ENCODE measurements around the gene EXOC6B.

Gene EXOC6B

GRCh38 chr2:72862239-72862988 is 36.6 kb upstream of the EXOC6B start:
- Histone ChIP-seq H2AK5ac (ENCODE audit: low read length) (no peak overlapping the region), H3K4me2 (ENCODE audit: low read length) (peak overlapping the region; percentile 71), H4K8ac (ENCODE audit: low read depth, low read length) (no peak overlapping the region), H3K4ac (ENCODE audit: low read depth, low read length) (no peak overlapping the region), H3K9ac (ENCODE audit: low read length) (peak overlapping the region; percentile 3), H3K4me1 (ENCODE audit: control insufficient read depth, low read depth, low read length) (peaks cover 2% of the 10 kb centered on the region), H2BK15ac (replicated peaks; ENCODE audit: low read depth) (no peak overlapping the region), H3K79me1 (ENCODE audit: low read length) (no peaks in the 10 kb centered on the region), H3K56ac (ENCODE audit: low read length) (peak overlapping the region; percentile 63), H2BK5ac (ENCODE audit: low read length) (no peak overlapping the region), H3K27me3 (ENCODE audit: insufficient read depth, low read length, poor library complexity) (no peaks in the 10 kb centered on the region), H3K23ac (ENCODE audit: low read length) (no peak overlapping the region), H2BK120ac (ENCODE audit: low read depth, low read length) (no peak overlapping the region), H3K18ac (ENCODE audit: low read length) (no peak overlapping the region), H3K36me3 (ENCODE audit: control insufficient read depth, insufficient read depth, low read length) (no peaks in the 10 kb centered on the region), H3K27ac (ENCODE audit: low read depth, low read length) (no peak overlapping the region), H4K5ac (ENCODE audit: low read length) (no peak overlapping the region), H3K4me3 (ENCODE audit: low read length) (no peak overlapping the region), H3K79me2 (ENCODE audit: control insufficient read depth, insufficient read depth, low read length) (no peaks in the 10 kb centered on the region)
- no CpG with 5 or more reads among the region's 33 CpGs for WGBS (ENCODE audit: extremely low coverage, insufficient coverage, low lambda C conversion rate)
- DNase-seq = peak; percentile 95

- H3K4me3 ChIP-seq (ENCODE audit: low read length) = no peak overlapping the region
- H3K36me3 ChIP-seq (ENCODE audit: control insufficient read depth, insufficient read depth, low read length) = no peaks in the 10 kb centered on the region
- no peak overlapping the region for H2AK5ac ChIP-seq (ENCODE audit: low read length)
Observed at GRCh38 chr2:72859831-72860262, 34.0 kb upstream of the EXOC6B start.

GRCh38 chr2:72851333-72851732 is 25.5 kb upstream of the EXOC6B start:
- Histone ChIP-seq H3K4me3 (ENCODE audit: low read length) (no peak overlapping the region), H2AK5ac (ENCODE audit: low read length) (no peak overlapping the region), H3K4me1 (ENCODE audit: control insufficient read depth, low read depth, low read length) (peaks cover 2% of the 10 kb centered on the region), H3K79me2 (ENCODE audit: control insufficient read depth, insufficient read depth, low read length) (no peaks in the 10 kb centered on the region), H3K18ac (ENCODE audit: low read length) (no peak overlapping the region), H3K27ac (ENCODE audit: low read depth, low read length) (no peak overlapping the region), H3K4me2 (ENCODE audit: low read length) (no peak overlapping the region), H3K27me3 (ENCODE audit: insufficient read depth, low read length, poor library complexity) (no peaks in the 10 kb centered on the region), H4K8ac (ENCODE audit: low read depth, low read length) (no peak overlapping the region), H3K56ac (ENCODE audit: low read length) (peak overlapping the region; percentile 9), H3K36me3 (ENCODE audit: control insufficient read depth, insufficient read depth, low read length) (no peaks in the 10 kb centered on the region), H4K5ac (ENCODE audit: low read length) (no peak overlapping the region), H2BK5ac (ENCODE audit: low read length) (no peak overlapping the region), H3K4ac (ENCODE audit: low read depth, low read length) (no peak overlapping the region), H3K9ac (ENCODE audit: low read length) (no peak overlapping the region), H3K79me1 (ENCODE audit: low read length) (no peaks in the 10 kb centered on the region), H2BK120ac (ENCODE audit: low read depth, low read length) (no peak overlapping the region), H2BK15ac (replicated peaks; ENCODE audit: low read depth) (no peak overlapping the region), H3K23ac (ENCODE audit: low read length) (no peak overlapping the region)
- WGBS (ENCODE audit: extremely low coverage, insufficient coverage, low lambda C conversion rate) = no CpG with 5 or more reads among the region's 7 CpGs
- DNase-seq = peak; percentile 92

More at GRCh38 chr2:72859831-72860262, 34.0 kb upstream of the EXOC6B start:
- Histone ChIP-seq H3K23ac (ENCODE audit: low read length) (no peak overlapping the region), H3K18ac (ENCODE audit: low read length) (no peak overlapping the region), H3K9ac (ENCODE audit: low read length) (no peak overlapping the region), H3K4ac (ENCODE audit: low read depth, low read length) (no peak overlapping the region), H3K4me1 (ENCODE audit: control insufficient read depth, low read depth, low read length) (peaks cover 2% of the 10 kb centered on the region), H4K8ac (ENCODE audit: low read depth, low read length) (no peak overlapping the region), H3K79me1 (ENCODE audit: low read length) (no peaks in the 10 kb centered on the region), H3K79me2 (ENCODE audit: control insufficient read depth, insufficient read depth, low read length) (no peaks in the 10 kb centered on the region), H3K27me3 (ENCODE audit: insufficient read depth, low read length, poor library complexity) (no peaks in the 10 kb centered on the region), H2BK15ac (replicated peaks; ENCODE audit: low read depth) (no peak overlapping the region), H3K56ac (ENCODE audit: low read length) (no peak overlapping the region), H3K4me2 (ENCODE audit: low read length) (no peak overlapping the region), H4K5ac (ENCODE audit: low read length) (no peak overlapping the region), H2BK5ac (ENCODE audit: low read length) (no peak overlapping the region), H2BK120ac (ENCODE audit: low read depth, low read length) (no peak overlapping the region), H3K27ac (ENCODE audit: low read depth, low read length) (no peak overlapping the region)
- DNase-seq = peak; percentile 85
- WGBS (ENCODE audit: extremely low coverage, insufficient coverage, low lambda C conversion rate) = no CpG with 5 or more reads among the region's 3 CpGs

GRCh38 chr2:72849138-72849462 is 23.3 kb upstream of the EXOC6B start:
- Histone ChIP-seq H3K9ac (ENCODE audit: low read length) (no peak overlapping the region), H3K56ac (ENCODE audit: low read length) (no peak overlapping the region), H3K4me1 (ENCODE audit: control insufficient read depth, low read depth, low read length) (peaks cover 2% of the 10 kb centered on the region), H2BK120ac (ENCODE audit: low read depth, low read length) (no peak overlapping the region), H2BK5ac (ENCODE audit: low read length) (no peak overlapping the region), H3K27ac (ENCODE audit: low read depth, low read length) (no peak overlapping the region), H3K4me3 (ENCODE audit: low read length) (no peak overlapping the region), H4K5ac (ENCODE audit: low read length) (no peak overlapping the region), H3K4me2 (ENCODE audit: low read length) (no peak overlapping the region), H3K79me2 (ENCODE audit: control insufficient read depth, insufficient read depth, low read length) (no peaks in the 10 kb centered on the region), H3K23ac (ENCODE audit: low read length) (no peak overlapping the region), H2AK5ac (ENCODE audit: low read length) (no peak overlapping the region), H4K8ac (ENCODE audit: low read depth, low read length) (no peak overlapping the region), H3K79me1 (ENCODE audit: low read length) (no peaks in the 10 kb centered on the region), H3K36me3 (ENCODE audit: control insufficient read depth, insufficient read depth, low read length) (no peaks in the 10 kb centered on the region), H2BK15ac (replicated peaks; ENCODE audit: low read depth) (no peak overlapping the region), H3K18ac (ENCODE audit: low read length) (no peak overlapping the region), H3K4ac (ENCODE audit: low read depth, low read length) (no peak overlapping the region), H3K27me3 (ENCODE audit: insufficient read depth, low read length, poor library complexity) (no peaks in the 10 kb centered on the region)
- DNase-seq = no peak
- WGBS (ENCODE audit: extremely low coverage, insufficient coverage, low lambda C conversion rate) = no CpG with 5 or more reads among the region's 1 CpG

- Histone ChIP-seq H3K23ac (ENCODE audit: low read length) (no peak overlapping the region), H2BK15ac (replicated peaks; ENCODE audit: low read depth) (no peak overlapping the region), H3K4me3 (ENCODE audit: low read length) (no peak overlapping the region), H3K9ac (ENCODE audit: low read length) (no peak overlapping the region), H3K79me2 (ENCODE audit: control insufficient read depth, insufficient read depth, low read length) (no peaks in the 10 kb centered on the region), H3K79me1 (ENCODE audit: low read length) (no peaks in the 10 kb centered on the region), H3K18ac (ENCODE audit: low read length) (no peak overlapping the region), H3K4me2 (ENCODE audit: low read length) (no peak overlapping the region), H3K4me1 (ENCODE audit: control insufficient read depth, low read depth, low read length) (peaks cover 2% of the 10 kb centered on the region), H3K56ac (ENCODE audit: low read length) (no peak overlapping the region), H3K27ac (ENCODE audit: low read depth, low read length) (no peak overlapping the region), H2BK120ac (ENCODE audit: low read depth, low read length) (no peak overlapping the region), H3K4ac (ENCODE audit: low read depth, low read length) (no peak overlapping the region), H2AK5ac (ENCODE audit: low read length) (no peak overlapping the region), H3K36me3 (ENCODE audit: control insufficient read depth, insufficient read depth, low read length) (no peaks in the 10 kb centered on the region), H2BK5ac (ENCODE audit: low read length) (no peak overlapping the region), H4K8ac (ENCODE audit: low read depth, low read length) (no peak overlapping the region), H3K27me3 (ENCODE audit: insufficient read depth, low read length, poor library complexity) (no peaks in the 10 kb centered on the region), H4K5ac (ENCODE audit: low read length) (no peak overlapping the region)
- whole genome bisulfite sequencing (ENCODE audit: extremely low coverage, insufficient coverage, low lambda C conversion rate) = no CpG with 5 or more reads among the region's 3 CpGs
- DNase-seq = no peak
Observed at GRCh38 chr2:72848436-72849137, 22.8 kb upstream of the EXOC6B start.
